ENCODE data around the gene PFDN1. TPM values are rescaled to one million over a fixed set of nuclear protein-coding genes. Genes with fewer than 3 reads are reported as not detected.
A peak's percentile ranks its signal among the peaks of the same experiment; 100 is the strongest.

PFDN1 gene
- total RNA-seq, 1 experiment from 2014 or later: 69.1 TPM

DNA sequence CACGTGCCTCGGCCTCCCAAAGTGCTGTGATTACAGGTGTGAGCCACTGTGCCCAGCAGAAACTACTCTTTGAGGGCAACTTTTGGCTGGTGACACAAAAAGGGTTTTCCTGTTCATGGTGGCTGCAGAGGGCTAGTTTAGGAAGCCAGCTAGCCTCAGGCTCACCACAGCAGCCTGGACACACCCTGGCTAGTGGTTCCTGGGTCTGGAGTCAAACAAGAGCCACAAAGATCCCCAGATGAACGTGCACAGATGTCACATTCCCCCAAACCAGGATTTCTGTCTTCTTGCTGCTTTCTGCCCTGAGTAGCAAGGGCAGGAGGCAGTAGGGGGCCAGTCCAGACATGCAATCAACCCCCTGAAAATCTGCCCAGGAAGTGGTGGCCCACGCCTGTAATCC lies 36.7 kb upstream of the PFDN1 start:
- Histone ChIP-seq H2AFZ (no peak overlapping the region), H3K36me3 (ENCODE audit: low read depth) (peaks cover 71% of the 10 kb centered on the region), H4K20me1 (ENCODE audit: insufficient read depth) (peaks cover 87% of the 10 kb centered on the region), H3K79me2 (ENCODE audit: low read depth) (peaks cover 73% of the 10 kb centered on the region), H3K9me3 (ENCODE audit: insufficient read depth, low read depth) (no peaks in the 10 kb centered on the region), H3K27ac (no peak overlapping the region), H3K4me3 (no peak overlapping the region), H3K4me1 (replicated peaks; ENCODE audit: insufficient read depth) (peaks cover 52% of the 10 kb centered on the region), H3K9me2 (ENCODE audit: insufficient read depth) (no peaks in the 10 kb centered on the region), H3K4me2 (peak overlapping the region; percentile 18; the same call in 1 of the 2 replicates), H3F3A (ENCODE audit: insufficient read depth, low read depth) (peaks cover 88% of the 10 kb centered on the region), H3K27me3 (ENCODE audit: insufficient read depth, low read depth) (no peaks in the 10 kb centered on the region)
- peak in 1 of 2 experiments; percentile 13 for DNase-seq
- intact Hi-C loops (cut with micrococcal nuclease; ENCODE audit: unreplicated experiment): no loop called here
- ChIA-PET POLR2A (ENCODE audit: unreplicated experiment) (no interaction called here), CTCF (no interaction called here)
- no peak for TF ChIP-seq EZH2 (IDR thresholded peaks at IDR 0.05; ENCODE audit: low read depth)
- TF ChIP-seq, protein P1, sequence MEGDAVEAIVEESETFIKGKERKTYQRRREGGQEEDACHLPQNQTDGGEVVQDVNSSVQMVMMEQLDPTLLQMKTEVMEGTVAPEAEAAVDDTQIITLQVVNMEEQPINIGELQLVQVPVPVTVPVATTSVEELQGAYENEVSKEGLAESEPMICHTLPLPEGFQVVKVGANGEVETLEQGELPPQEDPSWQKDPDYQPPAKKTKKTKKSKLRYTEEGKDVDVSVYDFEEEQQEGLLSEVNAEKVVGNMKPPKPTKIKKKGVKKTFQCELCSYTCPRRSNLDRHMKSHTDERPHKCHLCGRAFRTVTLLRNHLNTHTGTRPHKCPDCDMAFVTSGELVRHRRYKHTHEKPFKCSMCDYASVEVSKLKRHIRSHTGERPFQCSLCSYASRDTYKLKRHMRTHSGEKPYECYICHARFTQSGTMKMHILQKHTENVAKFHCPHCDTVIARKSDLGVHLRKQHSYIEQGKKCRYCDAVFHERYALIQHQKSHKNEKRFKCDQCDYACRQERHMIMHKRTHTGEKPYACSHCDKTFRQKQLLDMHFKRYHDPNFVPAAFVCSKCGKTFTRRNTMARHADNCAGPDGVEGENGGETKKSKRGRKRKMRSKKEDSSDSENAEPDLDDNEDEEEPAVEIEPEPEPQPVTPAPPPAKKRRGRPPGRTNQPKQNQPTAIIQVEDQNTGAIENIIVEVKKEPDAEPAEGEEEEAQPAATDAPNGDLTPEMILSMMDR (conservative IDR thresholded peaks at IDR 0.05): no peak
- BruUV-seq (replicated peaks): no TSS peak

GRCh38 chr5:140338908-140339307 lies 36.0 kb upstream of the PFDN1 start:
- peaks cover 74% of the 10 kb centered on the region for H3K36me3 ChIP-seq (ENCODE audit: low read depth)
- TF ChIP-seq, protein P1 (conservative IDR thresholded peaks at IDR 0.05): no peak
- TF ChIP-seq EZH2 (IDR thresholded peaks at IDR 0.05; ENCODE audit: low read depth): no peak
- H3K9me2 ChIP-seq (ENCODE audit: insufficient read depth): no peaks in the 10 kb centered on the region
- H3K79me2 ChIP-seq (ENCODE audit: low read depth): peaks cover 66% of the 10 kb centered on the region
- no peak overlapping the region for H3K27ac ChIP-seq
- BruUV-seq (replicated peaks): no TSS peak
- ChIA-PET POLR2A (ENCODE audit: unreplicated experiment) (no interaction called here), CTCF (no interaction called here)
- no peaks in the 10 kb centered on the region for H3K27me3 ChIP-seq (ENCODE audit: insufficient read depth, low read depth)
- H3K4me3 ChIP-seq: no peak overlapping the region
- H3K4me1 ChIP-seq (replicated peaks; ENCODE audit: insufficient read depth): peaks cover 45% of the 10 kb centered on the region
- H3K9me3 ChIP-seq (ENCODE audit: insufficient read depth, low read depth): no peaks in the 10 kb centered on the region
- no peak overlapping the region for H2AFZ ChIP-seq
- H4K20me1 ChIP-seq (ENCODE audit: insufficient read depth): peaks cover 80% of the 10 kb centered on the region
- H3K4me2 ChIP-seq: peak overlapping the region; percentile 20; the same call in 1 of the 2 replicates
- H3F3A ChIP-seq (ENCODE audit: insufficient read depth, low read depth): peaks cover 90% of the 10 kb centered on the region
- DNase-seq: no peak
- intact Hi-C loops (cut with micrococcal nuclease; ENCODE audit: unreplicated experiment): no loop called here

DNA sequence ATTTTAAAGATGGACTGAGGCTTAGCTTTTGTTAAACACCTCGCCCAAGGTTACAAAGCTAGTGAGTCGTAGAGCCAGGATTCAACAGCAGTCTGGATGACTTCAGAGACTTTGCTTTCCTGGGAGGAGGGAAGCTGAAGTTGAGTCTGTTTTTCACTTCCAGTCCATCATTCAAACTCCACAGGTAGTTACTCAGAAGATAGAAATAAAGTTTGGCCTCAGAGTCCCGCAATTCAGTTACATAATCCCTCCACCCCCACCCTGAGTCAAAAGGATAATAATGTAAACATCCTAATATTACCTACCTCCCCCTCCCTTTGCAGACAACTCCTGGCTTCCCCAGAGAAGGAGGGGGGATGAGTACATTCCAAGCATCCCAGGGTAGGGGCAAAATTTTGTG lies 35.4 kb upstream of the PFDN1 start:
- Histone ChIP-seq H3K4me3 (no peak overlapping the region), H4K20me1 (ENCODE audit: insufficient read depth) (peaks cover 74% of the 10 kb centered on the region), H3K9me3 (ENCODE audit: insufficient read depth, low read depth) (no peaks in the 10 kb centered on the region), H2AFZ (no peak overlapping the region), H3K36me3 (ENCODE audit: low read depth) (peaks cover 74% of the 10 kb centered on the region), H3K27ac (no peak overlapping the region), H3K27me3 (ENCODE audit: insufficient read depth, low read depth) (no peaks in the 10 kb centered on the region), H3K4me2 (0 out of 2 replicates have a peak overlapping the region, but pooled peaks have one; percentile 20), H3K9me2 (ENCODE audit: insufficient read depth) (no peaks in the 10 kb centered on the region), H3K79me2 (ENCODE audit: low read depth) (peaks cover 60% of the 10 kb centered on the region), H3F3A (ENCODE audit: insufficient read depth, low read depth) (peaks cover 89% of the 10 kb centered on the region), H3K4me1 (replicated peaks; ENCODE audit: insufficient read depth) (peaks cover 39% of the 10 kb centered on the region)
- intact Hi-C loops (cut with micrococcal nuclease; ENCODE audit: unreplicated experiment): no loop called here
- POLR2A ChIA-PET (ENCODE audit: unreplicated experiment): interaction anchor here (1.2 kb wide), 1 partner anchor 8 kb away, joined by 4 read pairs; the partner anchor contains the start of gene HBEGF
- BruUV-seq (replicated peaks): no TSS peak
- TF ChIP-seq, protein P1 (conservative IDR thresholded peaks at IDR 0.05): no peak
- no peak for TF ChIP-seq EZH2 (IDR thresholded peaks at IDR 0.05; ENCODE audit: low read depth)
- no peak for DNase-seq
- CTCF ChIA-PET: interaction anchor here (0.6 kb wide), 1 partner anchor 76 kb away, joined by 5 read pairs; no protein-coding TSS in a partner anchor
